Thyroid gland (tissue), 4 donors: ENCODE measurements around the gene SHISA8.

Experiments
- POLR2A ChIP-seq, 2 donors: fragments of 450-650 bp; IDR thresholded peaks; one replicate each; pipeline ENCODE4 v1.6.1; 2017; ENCODE audit warnings: antibody characterized with exemption in 2 of 2, mild to moderate bottlenecking in 2 of 2, moderate library complexity in 1 of 2
- TF ChIP-seq, protein P1 (sequence below), 6 experiments: fragments of 200-600 bp in 3 of 6; fragments of 450-650 bp in 3 of 6; sonication (generic) in 3 of 6; IDR thresholded peaks; one replicate each; pipeline ENCODE4 v1.5.1; 2016 to 2019; ENCODE audit warnings: antibody characterized with exemption in 6 of 6, mild to moderate bottlenecking in 2 of 6, inconsistent platforms in 1 of 6, moderate library complexity in 1 of 6

DNA sequence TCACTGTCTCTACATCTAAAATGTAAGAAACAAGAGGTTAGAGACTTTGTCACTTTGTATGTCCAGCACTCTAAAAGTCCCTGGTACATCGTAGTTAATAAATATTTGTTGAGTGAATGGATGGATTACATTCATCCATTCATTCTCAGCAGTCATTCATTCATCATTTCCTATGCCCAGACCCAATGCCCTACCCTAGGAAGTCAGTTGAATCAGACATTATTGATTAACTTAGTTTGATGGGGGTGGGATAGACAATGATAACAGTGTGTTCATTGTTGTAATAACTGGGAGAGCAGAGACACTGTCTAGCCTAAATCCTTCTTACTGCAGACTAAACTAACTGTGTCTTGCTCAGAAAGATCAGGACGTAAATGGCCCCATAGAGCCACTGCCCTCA, 33.3 kb upstream of the SHISA8 start:
- TF ChIP-seq, protein P1, sequence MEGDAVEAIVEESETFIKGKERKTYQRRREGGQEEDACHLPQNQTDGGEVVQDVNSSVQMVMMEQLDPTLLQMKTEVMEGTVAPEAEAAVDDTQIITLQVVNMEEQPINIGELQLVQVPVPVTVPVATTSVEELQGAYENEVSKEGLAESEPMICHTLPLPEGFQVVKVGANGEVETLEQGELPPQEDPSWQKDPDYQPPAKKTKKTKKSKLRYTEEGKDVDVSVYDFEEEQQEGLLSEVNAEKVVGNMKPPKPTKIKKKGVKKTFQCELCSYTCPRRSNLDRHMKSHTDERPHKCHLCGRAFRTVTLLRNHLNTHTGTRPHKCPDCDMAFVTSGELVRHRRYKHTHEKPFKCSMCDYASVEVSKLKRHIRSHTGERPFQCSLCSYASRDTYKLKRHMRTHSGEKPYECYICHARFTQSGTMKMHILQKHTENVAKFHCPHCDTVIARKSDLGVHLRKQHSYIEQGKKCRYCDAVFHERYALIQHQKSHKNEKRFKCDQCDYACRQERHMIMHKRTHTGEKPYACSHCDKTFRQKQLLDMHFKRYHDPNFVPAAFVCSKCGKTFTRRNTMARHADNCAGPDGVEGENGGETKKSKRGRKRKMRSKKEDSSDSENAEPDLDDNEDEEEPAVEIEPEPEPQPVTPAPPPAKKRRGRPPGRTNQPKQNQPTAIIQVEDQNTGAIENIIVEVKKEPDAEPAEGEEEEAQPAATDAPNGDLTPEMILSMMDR (IDR thresholded peaks at IDR 0.05), result no peak
- TF ChIP-seq POLR2A (IDR thresholded peaks at IDR 0.05), result no peak
